IPS DF 19.7 (cell line): Measurements from ENCODE around the gene CSNK2B.

Source experiments
- DNase-seq: peaks from one replicate; pipeline ENCODE4 v3.0.0-alpha.2; 2013; ENCODE audit warnings: low read depth, low spot score

CSNK2B gene

GRCh38 chr6:31665501-31666336, at the start of gene CSNK2B:
TSS of gene CSNK2B (plus strand) at chr6:31666080. CDS start at chr6:31666832, 752 bp downstream.
- DNase-seq: peak; percentile 94

DNA sequence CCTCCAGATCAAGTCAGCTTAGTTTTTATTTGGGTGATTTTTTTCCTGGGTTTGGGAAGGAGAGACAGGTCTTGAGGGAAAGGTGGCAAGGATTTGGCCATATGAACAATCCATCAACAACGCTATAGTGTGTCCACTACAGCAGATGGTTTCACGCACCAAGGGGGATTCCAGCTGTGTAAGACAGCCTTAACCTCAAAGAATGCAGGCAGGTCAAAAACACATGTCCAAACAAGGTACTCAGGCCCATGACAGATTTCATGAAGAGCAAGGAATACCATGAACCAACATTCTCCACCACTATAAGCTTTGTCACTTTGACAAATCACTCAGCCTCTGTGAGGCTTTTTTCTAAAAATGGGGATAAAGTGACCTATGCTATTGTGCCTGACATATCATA, 48.9 kb upstream of the CSNK2B start:
- DNase-seq: no peak

GRCh38 chr6:31619805-31620585, 45.9 kb upstream of the CSNK2B start:
- peak; percentile 91 for DNase-seq

- DNase-seq: no peak
Measured at GRCh38 chr6:31620586-31621319, 45.1 kb upstream of the CSNK2B start, which contains the start of gene PRRC2A. TSS of gene PRRC2A (plus strand) at chr6:31620715. CDS start at chr6:31622790, 2,075 bp downstream.

- no peak for DNase-seq
Measured at GRCh38 chr6:31621320-31621939, 44.5 kb upstream of the CSNK2B start.

DNA sequence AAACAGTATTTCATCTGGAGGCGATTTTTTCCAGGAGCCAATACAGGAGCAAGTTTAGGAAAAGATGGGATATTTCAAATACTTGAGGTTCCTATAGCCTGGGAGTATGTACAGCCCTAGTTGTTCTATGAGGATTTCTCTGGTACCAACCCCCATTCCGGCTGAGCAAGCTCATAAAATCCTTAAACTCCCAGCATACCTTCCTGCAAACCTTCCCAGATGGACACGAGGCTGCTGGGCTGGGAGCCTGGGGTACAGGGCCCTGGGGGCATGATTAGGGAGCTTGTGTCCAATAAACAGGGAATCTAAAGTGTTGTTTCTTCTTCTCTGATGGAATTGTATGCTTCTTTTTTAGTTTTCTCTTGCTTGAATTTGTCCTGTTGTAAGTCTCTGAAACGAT, 43.9 kb upstream of the CSNK2B start:
- DNase-seq: no peak

GRCh38 chr6:31622684-31623091, 43.2 kb upstream of the CSNK2B start:
- no peak for DNase-seq

- no peak for DNase-seq
Measured at GRCh38 chr6:31624070-31624469, 41.8 kb upstream of the CSNK2B start.

GRCh38 chr6:31626952-31627351, 38.9 kb upstream of the CSNK2B start:
- no peak for DNase-seq

DNA sequence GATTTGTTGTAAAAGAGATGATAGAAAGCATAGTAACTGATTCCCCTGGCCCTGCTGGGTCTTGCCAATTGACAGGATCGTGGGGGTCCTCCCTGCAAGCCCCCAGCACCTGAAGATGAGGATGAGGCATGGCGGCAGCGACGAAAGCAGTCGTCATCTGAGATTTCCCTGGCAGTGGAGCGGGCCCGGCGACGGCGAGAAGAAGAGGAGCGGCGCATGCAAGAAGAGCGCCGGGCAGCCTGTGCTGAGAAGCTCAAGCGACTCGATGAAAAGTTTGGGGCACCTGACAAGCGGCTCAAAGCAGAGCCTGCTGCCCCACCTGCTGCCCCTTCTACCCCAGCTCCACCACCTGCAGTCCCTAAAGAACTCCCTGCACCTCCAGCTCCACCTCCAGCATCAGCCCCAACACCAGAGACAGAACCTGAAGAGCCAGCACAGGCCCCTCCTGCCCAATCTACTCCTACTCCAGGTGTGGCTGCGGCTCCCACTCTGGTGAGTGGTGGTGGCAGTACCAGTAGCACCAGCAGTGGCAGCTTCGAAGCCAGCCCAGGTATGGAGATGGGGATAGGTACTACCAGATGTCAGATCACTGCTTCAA, 38.1 kb upstream of the CSNK2B start:
- DNase-seq: no peak

- DNase-seq: no peak
Measured at GRCh38 chr6:31629014-31629413, 36.9 kb upstream of the CSNK2B start.

DNA sequence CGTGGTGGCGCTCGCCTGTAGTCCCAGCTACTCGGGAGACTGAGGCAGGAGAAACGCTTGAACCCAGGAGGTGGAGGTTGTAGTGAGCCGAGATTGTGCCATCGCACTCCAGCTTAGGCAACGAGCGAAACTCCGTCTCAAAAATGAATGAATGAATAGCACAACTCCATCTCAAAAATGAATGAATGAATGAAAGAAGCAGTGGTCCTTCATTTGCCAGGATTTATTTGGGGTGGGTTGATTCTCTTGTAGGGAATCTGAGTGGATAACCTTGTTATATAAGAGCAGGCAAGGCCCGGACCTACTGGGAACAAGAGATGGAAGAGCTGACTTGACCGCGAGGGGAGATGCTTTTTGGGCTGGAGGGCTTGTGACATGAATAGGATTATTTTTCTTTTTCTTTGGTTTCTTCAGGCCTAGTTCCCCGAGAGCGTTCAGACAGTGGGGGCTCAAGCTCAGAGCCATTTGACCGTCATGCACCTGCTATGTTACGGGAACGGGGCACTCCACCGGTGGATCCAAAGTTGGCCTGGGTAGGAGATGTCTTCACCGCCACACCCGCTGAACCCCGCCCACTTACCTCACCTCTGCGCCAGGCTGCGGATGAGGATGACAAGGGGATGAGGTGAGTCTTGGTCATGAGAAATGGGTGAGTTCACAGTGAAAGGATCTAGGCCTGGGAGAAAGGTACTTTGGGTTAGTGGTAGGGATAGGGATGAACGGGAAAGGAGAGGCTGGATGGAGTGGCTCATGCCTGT, 35.5 kb upstream of the CSNK2B start:
- no peak for DNase-seq

GRCh38 chr6:31631209-31631608, 34.7 kb upstream of the CSNK2B start:
- DNase-seq: no peak

- no peak for DNase-seq
Measured at GRCh38 chr6:31631681-31632278, 34.1 kb upstream of the CSNK2B start.

DNA sequence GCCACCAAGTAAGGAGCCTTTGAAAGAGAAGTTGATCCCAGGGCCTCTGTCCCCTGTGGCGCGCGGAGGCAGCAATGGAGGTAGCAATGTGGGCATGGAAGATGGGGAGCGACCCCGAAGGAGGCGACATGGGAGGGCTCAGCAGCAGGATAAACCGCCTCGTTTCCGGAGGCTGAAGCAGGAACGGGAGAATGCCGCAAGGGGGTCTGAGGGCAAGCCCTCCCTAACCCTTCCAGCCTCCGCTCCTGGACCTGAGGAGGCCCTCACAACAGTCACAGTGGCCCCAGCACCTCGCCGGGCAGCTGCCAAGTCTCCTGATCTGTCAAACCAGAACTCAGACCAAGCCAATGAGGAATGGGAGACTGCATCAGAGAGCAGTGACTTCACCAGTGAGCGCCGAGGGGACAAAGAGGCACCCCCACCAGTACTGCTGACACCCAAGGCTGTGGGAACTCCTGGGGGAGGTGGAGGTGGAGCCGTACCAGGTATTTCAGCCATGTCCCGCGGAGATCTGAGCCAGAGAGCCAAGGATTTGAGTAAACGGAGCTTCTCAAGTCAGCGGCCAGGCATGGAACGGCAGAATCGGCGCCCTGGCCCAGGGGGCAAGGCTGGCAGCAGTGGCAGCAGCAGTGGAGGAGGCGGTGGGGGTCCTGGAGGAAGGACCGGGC, 33.5 kb upstream of the CSNK2B start:
- DNase-seq: no peak

DNA sequence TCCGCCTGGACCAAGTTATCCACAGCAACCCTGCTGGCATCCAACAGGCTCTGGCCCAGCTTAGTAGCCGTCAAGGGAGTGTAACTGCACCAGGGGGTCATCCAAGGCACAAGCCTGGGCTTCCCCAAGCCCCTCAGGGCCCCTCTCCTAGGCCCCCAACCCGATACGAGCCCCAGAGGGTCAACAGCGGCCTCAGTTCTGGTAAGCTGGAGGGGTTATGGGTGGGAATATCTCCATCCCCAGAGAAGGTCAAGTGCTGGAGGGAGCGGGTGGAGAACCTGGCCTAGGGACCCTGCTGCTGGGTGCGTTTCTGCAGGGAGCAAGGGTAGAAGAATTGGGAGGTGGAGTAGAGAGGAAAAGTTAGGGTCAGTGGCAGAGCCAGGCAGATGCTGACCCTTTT, 32.4 kb upstream of the CSNK2B start:
- DNase-seq: no peak

DNA sequence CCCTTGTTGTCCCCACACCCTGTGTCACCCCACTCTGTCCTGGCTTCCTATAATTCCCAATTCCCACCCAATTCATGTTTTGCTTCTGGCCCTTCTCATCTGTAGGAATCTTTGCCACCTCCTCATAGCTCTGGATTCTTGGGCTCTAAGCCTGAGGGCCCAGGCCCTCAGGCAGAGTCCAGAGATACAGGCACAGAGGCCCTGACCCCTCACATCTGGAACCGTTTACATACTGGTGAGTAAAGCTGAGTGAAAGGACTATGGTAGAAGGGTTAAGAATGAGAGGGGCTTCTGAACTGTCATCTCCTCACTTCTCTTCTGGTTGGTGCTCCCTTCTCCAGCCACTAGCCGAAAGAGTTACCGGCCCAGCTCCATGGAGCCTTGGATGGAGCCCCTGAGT, 31.7 kb upstream of the CSNK2B start:
- DNase-seq: no peak

DNA sequence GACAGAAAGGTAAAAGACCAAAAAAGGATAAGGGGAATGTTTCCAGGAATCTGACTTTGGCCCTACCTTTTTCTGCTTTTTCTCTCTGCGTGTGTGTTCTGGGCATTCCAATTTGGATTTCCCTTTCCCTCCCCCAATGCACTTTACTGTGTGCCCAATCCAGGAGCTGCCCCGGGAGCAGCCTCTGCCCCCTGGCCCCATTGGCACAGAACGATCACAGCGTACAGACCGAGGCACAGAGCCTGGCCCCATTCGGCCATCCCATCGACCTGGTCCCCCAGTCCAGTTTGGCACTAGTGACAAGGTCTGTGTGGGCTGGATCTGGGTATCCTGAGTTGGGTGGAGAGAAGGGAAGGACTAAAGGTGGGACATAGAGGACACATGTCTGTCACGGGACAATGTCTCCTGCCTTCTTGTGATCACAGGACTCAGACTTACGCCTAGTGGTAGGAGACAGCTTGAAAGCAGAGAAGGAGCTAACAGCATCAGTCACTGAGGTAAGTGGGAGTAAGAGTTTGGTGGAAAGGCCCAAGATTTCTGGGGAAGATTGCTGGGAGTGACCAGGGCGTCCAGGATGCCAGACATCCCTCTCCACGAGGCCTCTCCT, 30.8 kb upstream of the CSNK2B start:
- no peak for DNase-seq
